ENCODE data around the gene DYTN. TPM values are rescaled to one million over a fixed set of nuclear protein-coding genes. Genes with fewer than 3 reads are reported as not detected.
"Not testable (repeated sequence)": the region's sequence is repeated elsewhere in the genome, so short reads cannot be mapped to it uniquely, and the experiment has no call there.

DYTN gene
- total RNA-seq, 3 donors from 2014 or later: not detected

DNA sequence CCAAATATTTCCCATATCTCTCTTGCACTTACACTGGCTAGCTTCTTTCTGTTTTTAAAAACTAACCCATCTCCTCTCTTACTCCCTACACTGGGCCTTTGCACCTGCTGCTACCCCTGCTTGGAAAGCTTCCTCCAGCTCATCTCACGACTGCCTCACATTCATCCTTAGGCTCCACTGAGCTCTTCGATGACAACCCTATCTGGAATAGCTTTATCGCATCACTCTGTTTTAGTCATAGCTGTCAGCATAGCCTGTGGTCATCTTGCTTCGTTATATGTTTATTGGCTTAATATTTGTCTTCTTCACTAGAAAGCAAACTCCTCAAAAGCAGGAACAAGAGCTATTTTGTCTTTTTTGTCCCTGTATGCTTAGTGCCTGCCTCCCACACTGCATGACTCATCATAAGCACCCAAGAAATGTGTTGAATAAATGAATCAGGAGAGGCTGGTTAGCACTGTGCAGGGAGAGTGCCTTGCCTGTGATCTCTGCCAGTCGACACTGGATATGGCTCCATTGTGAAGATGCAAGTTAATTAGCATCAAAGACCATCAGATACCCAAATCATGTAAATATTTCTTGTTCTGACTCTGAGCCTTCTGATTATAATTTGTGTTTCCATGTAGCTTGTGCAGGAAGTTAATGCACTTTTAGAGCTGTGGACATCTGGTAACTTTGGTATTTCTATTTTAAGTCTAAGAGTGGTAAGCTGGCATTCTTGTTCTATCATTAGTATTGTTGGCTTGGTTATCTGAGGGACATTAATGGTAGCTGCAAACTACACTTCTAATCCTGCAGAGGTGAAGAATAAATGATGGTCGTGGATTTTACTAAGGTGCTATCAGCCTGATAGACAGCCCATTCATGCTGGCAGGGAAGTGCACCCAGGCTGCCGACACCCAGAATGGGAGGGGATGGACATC is 10.3 kb upstream of the DYTN start:
- TF ChIP-seq POLR2AphosphoS5 (IDR thresholded peaks at IDR 0.05) (no peak), POLR2A (IDR thresholded peaks at IDR 0.05) (no peak)
- TF ChIP-seq, protein P1, sequence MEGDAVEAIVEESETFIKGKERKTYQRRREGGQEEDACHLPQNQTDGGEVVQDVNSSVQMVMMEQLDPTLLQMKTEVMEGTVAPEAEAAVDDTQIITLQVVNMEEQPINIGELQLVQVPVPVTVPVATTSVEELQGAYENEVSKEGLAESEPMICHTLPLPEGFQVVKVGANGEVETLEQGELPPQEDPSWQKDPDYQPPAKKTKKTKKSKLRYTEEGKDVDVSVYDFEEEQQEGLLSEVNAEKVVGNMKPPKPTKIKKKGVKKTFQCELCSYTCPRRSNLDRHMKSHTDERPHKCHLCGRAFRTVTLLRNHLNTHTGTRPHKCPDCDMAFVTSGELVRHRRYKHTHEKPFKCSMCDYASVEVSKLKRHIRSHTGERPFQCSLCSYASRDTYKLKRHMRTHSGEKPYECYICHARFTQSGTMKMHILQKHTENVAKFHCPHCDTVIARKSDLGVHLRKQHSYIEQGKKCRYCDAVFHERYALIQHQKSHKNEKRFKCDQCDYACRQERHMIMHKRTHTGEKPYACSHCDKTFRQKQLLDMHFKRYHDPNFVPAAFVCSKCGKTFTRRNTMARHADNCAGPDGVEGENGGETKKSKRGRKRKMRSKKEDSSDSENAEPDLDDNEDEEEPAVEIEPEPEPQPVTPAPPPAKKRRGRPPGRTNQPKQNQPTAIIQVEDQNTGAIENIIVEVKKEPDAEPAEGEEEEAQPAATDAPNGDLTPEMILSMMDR (IDR thresholded peaks at IDR 0.05): no peak
- no peaks in the 10 kb centered on the region for H3K27me3 ChIP-seq
- no peaks in the 10 kb centered on the region for H3K36me3 ChIP-seq
- H3K9me3 ChIP-seq: no peaks in the 10 kb centered on the region
- intact Hi-C loops (cut with DNase I; ENCODE audit: low total_unique reads): no loop called here
- no peak for DNase-seq (ENCODE audit: low spot score in 2 of 2)
- no peak overlapping the region for H3K27ac ChIP-seq
- no peak overlapping the region for H3K4me3 ChIP-seq
- H3K4me1 ChIP-seq: no peaks in the 10 kb centered on the region

- Histone ChIP-seq H3K4me3 (no peak overlapping the region), H3K27ac (no peak overlapping the region), H3K9me3 (no peaks in the 10 kb centered on the region), H3K27me3 (no peaks in the 10 kb centered on the region), H3K36me3 (no peaks in the 10 kb centered on the region), H3K4me1 (no peaks in the 10 kb centered on the region)
- no peak for DNase-seq (ENCODE audit: low spot score in 2 of 2)
- intact Hi-C loops (cut with DNase I; ENCODE audit: low total_unique reads): no loop called here
- TF ChIP-seq, protein P1 (IDR thresholded peaks at IDR 0.05): no peak
- TF ChIP-seq POLR2A (IDR thresholded peaks at IDR 0.05) (no peak), POLR2AphosphoS5 (IDR thresholded peaks at IDR 0.05) (no peak)
Observed at GRCh38 chr2:206727287-206727686, 9.1 kb upstream of the DYTN start.

DNA sequence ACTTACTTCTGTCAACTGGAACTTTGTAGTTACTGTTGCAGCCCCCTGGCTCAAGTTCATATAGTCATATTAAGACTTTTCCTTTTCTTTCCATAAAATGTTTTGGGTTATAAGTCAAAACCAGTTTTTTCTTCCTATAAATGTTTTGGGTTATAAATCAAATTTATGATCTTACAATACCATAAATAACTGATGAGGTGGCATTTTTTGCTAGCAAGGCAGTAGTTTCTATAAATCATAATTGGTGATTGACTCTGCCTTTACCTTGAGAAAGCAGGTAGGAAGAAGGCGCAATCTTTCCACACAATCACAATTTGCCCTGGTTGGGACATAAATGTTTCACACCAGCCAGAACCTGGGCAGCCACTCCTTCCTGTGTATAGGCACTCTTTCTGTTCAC is 5.1 kb upstream of the DYTN start:
- Histone ChIP-seq H3K4me1 (no peaks in the 10 kb centered on the region), H3K27ac (no peak overlapping the region), H3K9me3 (no peaks in the 10 kb centered on the region), H3K36me3 (no peaks in the 10 kb centered on the region), H3K27me3 (no peaks in the 10 kb centered on the region), H3K4me3 (no peak overlapping the region)
- no peak for DNase-seq (ENCODE audit: low spot score in 2 of 2)
- intact Hi-C loops (cut with DNase I; ENCODE audit: low total_unique reads): no loop called here
- TF ChIP-seq POLR2AphosphoS5 (IDR thresholded peaks at IDR 0.05): no peak
- TF ChIP-seq, protein P1 (IDR thresholded peaks at IDR 0.05): no peak
- no peak for TF ChIP-seq POLR2A (IDR thresholded peaks at IDR 0.05)

GRCh38 chr2:206721256-206721920 is 3.2 kb upstream of the DYTN start:
- Histone ChIP-seq H3K27me3 (no peaks in the 10 kb centered on the region), H3K36me3 (no peaks in the 10 kb centered on the region), H3K4me1 (no peaks in the 10 kb centered on the region), H3K9me3 (no peaks in the 10 kb centered on the region), H3K4me3 (no peak overlapping the region), H3K27ac (no peak overlapping the region)
- no peak for DNase-seq (ENCODE audit: low spot score in 2 of 2)
- intact Hi-C loops (cut with DNase I; ENCODE audit: low total_unique reads): no loop called here
- no peak for TF ChIP-seq POLR2AphosphoS5 (IDR thresholded peaks at IDR 0.05)

- DNase-seq (ENCODE audit: low spot score in 2 of 2): no peak
- no peak overlapping the region for H3K27ac ChIP-seq
- TF ChIP-seq, protein P1 (IDR thresholded peaks at IDR 0.05): no peak
- TF ChIP-seq POLR2A (IDR thresholded peaks at IDR 0.05) (no peak), POLR2AphosphoS5 (IDR thresholded peaks at IDR 0.05) (no peak)
- no peaks in the 10 kb centered on the region for H3K36me3 ChIP-seq
- intact Hi-C loops (cut with DNase I; ENCODE audit: low total_unique reads): no loop called here
- H3K4me1 ChIP-seq: no peaks in the 10 kb centered on the region
- no peaks in the 10 kb centered on the region for H3K27me3 ChIP-seq
- H3K9me3 ChIP-seq: no peaks in the 10 kb centered on the region
- no peak overlapping the region for H3K4me3 ChIP-seq
Observed at GRCh38 chr2:206716623-206717022, 1.6 kb downstream of the DYTN start.

DNA sequence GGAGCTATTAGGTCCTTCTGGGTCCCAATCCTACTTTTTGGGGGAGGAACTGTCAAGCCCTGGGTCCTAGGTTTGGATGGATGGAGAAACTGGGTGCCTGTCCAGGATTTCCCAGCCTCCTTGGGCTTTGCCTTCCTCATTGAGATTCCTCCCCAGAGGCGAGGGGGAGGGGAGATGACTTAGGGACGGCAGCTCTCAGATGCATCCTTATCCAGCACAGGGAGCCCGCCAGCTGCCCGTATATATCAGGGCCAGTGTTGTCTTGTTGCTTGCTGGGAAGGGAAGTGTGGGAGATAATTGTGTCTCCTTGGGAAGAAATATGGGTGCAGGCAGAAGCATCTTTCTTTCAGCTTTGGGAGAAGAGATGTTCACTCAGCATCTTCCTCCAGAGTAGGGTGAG is 3.0 kb downstream of the DYTN start:
- H3K27me3 ChIP-seq; H3K27ac ChIP-seq; DNase-seq (ENCODE audit: low spot score in 2 of 2); H3K9me3 ChIP-seq; H3K4me1 ChIP-seq; intact Hi-C loops (cut with DNase I; ENCODE audit: low total_unique reads); H3K36me3 ChIP-seq; H3K4me3 ChIP-seq: not testable (repeated sequence)
